NCI-H2196 (cell line): Measurements from ENCODE around the gene TCF7L1.
"Not testable (repeated sequence)": the region's sequence is repeated elsewhere in the genome, so short reads cannot be mapped to it uniquely, and the experiment has no call there.

Experiments used
- DNase-seq: peaks from one replicate; lab custom pipeline; 2025; ENCODE audit not compliant: unreplicated experiment; lab: John Stamatoyannopoulos, UW

The TCF7L1 gene

GRCh38 chr2:85132397-85132796 is 795 bp upstream of the TCF7L1 start:
- no peak for DNase-seq

DNA sequence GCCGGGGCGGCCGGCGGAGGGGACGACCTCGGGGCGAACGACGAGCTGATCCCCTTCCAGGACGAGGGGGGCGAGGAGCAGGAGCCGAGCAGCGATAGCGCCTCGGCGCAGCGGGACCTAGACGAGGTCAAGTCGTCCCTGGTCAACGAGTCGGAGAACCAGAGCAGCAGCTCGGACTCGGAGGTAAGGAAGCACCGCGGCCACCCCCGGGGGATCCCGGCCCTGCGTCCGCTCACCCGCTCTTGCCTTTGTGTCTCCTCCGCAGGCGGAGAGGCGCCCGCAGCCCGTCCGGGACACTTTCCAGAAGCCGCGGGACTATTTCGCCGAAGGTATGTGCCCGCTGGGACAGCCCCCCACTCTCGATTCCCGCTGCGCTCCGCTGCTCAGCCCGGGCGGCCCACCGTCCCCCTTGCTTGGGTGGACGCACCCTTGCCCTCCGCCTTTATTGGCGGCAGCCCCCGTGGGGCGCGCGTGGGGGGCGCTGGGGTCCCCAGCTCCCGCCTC is 611 bp downstream of the TCF7L1 start:
- DNase-seq = no peak

GRCh38 chr2:85134255-85134895 is 1.2 kb downstream of the TCF7L1 start:
- DNase-seq = no peak

DNA sequence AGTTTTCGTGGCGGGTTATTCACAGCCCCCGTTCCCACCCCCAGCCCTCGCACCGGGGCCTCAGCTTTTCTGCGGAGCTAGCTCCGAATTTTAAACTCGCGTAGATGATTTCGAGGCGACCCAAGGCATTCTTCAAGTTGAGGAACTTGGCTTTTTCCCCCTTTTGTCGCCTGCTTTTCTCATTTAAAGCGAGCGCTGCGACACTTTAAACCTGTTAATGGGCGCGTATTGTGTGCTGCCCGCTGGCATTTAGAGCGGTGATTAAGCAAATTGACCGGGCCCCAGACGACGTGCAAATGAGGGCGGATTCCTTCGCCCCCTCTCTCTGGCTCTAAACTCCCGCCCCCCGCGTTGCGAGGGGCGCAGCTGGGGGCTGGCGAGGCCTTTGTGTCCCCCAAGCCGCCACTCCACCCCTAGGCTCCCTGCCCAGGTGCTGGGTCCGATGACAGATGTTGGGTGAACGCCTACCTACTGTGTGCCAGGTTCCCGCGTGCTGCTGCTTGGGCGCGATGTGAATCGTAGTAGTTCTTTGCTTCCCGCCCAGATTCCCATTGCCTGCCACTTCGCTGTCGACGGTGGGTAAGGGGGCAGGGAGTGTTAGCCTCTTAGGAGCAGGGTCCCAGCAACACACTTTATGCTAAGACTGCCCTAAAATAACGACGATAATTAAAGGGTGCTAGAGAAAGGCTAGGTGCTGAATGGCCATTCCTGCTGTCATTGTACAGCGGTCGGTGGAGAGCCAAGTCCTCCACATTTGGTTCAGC is 1.9 kb downstream of the TCF7L1 start:
- no peak for DNase-seq

- no peak for DNase-seq
Measured at GRCh38 chr2:85135660-85135914, 2.4 kb downstream of the TCF7L1 start.

DNA sequence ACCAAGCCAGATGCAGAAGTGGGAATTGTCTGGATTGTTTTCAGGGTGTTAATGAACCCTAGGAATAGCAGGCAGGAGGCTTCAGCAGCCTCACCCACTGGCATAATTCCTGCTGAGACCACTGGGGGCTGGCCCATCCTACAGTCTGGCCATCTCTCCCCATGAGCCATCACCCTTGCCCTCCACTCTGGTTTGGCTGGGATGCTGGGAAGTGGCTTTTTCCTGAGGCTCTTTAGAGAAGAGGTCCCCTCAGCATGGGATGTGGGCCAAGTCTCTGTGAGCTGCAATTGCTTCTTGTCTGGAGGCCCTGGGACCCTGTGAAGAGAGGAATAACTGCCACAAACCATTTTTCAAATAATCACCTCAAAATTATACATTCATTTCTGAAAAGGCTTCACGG is 4.0 kb downstream of the TCF7L1 start:
- no peak for DNase-seq

GRCh38 chr2:85143463-85144082 is 10.4 kb downstream of the TCF7L1 start:
- DNase-seq = no peak

DNA sequence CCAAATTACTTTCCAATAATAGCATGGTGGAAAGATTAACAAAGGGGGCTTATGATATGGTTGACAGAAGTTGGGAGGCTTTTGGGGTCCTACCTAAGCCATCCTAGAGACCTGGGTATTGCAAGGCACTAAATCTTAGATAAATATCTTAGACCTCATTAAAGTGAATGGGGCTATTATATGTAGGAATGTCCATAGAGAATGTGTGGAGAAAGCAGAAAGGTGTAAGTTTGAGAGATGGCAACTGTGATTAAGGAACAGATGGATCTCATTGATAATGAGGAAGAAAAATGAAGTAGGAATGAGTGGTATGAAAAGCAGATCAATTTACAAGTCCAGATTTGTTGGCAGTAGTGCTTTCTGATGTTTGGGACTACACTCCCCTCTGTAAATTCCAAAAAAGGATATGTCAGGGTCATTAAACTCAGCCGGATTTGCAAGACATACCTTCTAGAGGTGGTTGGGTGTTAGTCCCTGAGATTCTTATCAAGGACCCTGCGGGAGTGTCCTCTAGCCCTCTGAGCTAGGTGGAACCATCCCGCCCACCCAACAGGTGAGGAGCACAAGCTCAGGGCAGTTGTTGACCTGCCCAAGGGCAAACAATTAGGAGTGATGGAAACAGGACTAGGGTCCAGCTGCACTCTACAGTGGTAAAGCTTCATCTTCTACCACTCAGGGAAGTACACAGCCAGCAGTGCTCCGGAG is 12.1 kb downstream of the TCF7L1 start:
- no peak for DNase-seq

DNA sequence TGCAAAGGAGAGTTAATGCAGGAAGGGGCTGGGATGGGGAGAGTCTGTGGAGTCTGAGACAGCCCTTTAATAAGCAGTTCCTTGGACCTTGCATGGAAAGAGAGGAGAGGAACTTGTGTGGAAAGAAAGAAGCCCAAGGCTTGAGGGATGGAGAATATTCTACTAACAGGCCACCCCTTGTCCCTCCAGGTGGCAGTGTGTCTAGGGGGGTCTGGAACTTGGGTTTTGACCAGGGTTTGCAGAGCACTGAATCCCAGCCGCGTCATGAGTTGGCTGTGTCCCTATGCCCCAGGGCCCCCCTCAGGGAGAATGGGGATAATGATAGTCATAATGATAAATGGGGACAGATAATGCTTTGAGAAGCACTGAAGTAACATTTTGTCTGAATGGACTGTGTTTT is 15.0 kb downstream of the TCF7L1 start:
- DNase-seq = no peak

DNA sequence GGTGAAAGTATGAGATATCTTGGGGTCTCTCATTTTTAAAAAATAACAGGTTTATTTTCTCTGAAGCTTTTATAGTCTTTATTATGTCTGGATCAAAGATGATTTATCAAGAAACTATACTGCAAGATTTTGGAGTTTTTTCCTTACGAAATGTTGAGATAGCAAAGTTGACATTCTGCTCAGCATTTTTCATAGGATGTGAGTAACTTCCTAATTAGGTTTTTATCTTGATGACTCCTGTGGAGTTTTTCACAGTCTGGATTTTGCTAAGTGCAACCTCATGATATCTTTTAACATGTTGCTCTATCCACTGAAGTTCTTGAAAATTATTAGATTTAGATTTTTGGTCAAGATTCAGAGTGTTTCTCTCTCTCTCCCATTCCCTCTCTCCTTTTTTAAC is 17.8 kb downstream of the TCF7L1 start:
- no peak for DNase-seq

GRCh38 chr2:85152895-85153294 is 19.7 kb downstream of the TCF7L1 start:
- DNase-seq = no peak

DNA sequence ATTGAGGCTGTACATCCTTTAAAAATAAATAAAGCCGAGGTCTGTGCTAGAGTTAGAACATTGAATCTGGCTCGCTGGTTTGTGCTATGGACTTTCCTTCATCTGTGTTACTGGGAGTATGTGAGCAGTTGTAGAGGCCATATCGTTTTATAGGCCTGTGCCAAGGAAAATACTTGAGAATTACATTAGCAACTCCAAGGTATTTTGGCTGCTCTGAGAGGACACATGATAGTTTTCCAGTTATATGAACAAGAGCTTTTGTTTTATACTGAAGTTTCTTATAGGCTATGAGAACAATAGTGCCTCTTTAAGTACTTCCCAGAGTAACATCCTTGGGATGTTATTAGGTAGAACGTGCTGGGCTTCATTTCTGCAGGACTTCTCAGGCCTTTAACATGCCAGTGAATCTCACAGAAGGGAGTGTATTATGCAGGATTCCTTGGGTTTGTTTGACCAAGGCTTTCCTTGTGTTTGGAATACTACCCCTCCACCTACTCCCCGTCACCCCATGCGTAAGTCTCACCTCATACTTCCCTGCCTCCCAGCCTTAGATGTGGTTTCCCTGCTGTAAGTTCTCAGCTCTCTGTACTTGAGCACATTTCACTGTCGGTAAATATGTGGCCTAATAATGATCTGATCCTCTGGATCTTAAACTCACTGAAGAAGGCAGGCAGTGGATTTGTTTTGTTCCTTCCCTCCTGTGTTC is 21.0 kb downstream of the TCF7L1 start:
- DNase-seq = no peak

GRCh38 chr2:85155082-85155481 is 21.9 kb downstream of the TCF7L1 start:
- DNase-seq = not testable (repeated sequence)

DNA sequence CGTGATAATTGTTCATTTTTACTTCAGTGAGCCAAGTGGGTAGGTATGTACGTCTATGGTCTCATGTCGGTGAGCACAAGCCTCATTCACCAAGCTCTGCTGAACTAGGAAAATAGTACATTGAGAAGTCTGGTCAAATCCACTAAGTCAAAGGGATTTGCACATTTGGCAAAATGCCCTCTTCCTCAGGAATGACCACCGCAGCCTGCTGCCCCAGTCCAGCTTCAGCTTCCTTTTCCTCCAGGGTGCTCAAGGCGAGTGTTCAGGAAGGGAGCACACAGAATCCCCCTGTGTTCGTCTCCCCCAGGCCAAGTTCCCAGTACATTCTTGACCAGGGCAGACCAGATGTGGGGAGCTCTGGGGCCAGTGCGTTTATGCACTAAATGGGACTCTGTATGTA is 23.0 kb downstream of the TCF7L1 start:
- DNase-seq = no peak

DNA sequence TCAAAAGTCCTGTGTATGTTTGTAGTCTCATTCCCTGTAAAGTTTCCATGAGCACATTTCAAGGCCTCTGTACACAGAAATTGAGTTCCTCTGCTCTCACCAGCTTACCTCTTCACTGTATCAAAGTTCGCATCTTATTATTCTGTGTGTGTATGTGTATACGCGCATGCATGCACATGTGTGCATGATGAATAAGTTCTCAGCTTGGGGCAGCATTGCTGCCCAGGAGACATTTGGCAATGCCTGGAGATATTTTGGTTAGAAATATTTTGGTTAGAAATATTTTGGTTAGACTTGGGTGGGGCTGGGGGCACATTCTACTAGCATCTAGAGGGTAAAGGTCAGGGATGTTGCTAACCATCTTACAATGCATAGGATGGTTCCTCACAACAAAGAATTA is 23.4 kb downstream of the TCF7L1 start:
- DNase-seq = no peak

DNA sequence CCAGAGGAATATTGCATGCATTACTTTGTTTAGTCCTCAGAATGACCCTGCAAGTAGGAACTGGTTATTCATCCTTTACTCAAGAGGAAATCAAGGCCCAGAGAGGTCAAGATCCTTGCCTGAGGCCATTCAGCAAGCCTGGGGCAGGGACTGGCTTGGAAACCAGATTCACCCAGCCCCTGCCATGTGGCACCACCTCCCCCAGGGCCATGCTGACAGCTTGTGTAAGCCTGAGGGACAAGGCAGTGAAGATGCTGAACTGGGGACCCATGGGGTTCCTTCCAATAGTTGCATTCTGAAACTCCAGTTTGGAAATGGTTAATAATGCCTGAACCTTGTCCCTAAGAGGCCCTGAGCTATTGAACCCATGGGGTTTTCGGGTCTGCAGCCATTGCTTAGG is 24.2 kb downstream of the TCF7L1 start:
- no peak for DNase-seq

- DNase-seq = no peak
Measured at GRCh38 chr2:85158559-85159273, 25.5 kb downstream of the TCF7L1 start.

DNA sequence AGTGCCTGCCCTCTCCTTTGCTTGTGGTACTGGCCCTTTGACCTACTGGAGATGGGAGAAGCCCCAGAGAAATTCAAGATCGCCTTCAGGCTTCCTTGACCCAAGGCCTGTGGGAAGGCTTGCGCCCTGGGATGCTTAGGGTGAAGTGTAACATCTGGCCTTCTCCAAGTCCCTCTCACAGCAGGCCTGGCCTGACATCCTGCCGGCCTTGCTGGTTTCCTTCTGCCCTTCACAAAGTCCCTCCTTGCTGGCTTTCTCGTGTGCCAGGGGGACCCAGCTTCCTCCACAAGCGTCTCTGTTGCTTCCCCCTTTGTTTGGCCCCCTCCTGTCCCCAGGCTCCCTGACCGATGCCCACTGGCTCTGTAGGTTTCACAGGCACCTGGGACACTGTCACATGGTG is 26.4 kb downstream of the TCF7L1 start:
- DNase-seq = no peak

DNA sequence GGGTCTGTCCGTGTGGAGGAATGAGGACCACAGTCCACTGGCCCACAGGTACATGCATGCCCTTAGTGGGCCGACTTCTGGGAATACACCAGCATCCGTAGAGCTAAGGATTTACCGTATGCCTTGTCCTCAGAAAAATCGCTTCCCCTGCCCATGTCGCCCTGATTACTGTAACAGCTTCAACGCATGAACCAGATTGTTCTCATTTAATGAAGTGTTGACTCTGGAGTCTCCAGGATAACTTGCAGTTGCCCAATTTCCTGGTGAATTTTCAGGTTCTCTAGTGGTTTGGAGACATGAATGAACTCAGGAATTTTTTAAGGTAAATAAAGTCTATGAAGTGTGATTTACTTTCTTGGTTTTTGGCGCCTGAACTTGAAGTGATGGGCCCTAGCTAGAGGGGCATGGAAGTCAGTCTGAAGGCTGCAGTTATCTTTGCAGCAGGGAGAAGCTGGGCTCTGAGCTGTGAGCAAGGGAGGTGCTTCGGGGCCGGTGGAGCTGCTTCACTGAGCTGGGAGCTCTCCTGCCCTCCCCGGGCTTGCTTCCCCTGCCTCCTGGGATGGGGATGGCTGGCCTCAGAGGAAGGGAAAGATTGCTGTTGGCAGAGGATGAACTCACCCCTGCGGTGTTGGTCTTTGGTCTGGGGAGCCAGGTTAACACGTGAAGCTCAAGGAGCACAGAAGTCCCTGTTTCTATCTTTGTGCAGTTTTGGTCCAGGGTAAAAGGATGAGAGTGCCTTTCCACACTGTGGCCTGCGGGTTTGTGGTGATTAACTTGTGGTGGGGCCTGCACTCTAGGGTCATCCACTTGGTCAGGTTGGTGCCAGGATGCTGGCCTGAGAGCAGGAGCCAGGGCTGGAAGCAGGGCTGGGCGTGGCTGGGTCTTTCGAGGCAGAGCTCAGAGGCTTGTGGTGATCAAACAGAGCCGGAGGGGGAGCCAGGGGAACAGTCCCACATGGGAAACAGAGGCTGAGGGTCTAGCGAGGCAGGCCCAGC is 28.1 kb downstream of the TCF7L1 start:
- no peak for DNase-seq
